ENCODE measurements around the gene AMIGO3. TPM values are rescaled to one million over a fixed set of nuclear protein-coding genes. Genes with fewer than 3 reads are reported as not detected.
"Not testable (repeated sequence)": the region's sequence is repeated elsewhere in the genome, so short reads cannot be mapped to it uniquely, and the experiment has no call there.

The AMIGO3 gene
- total and polyA plus RNA-seq, 3 experiments from 2014 or later, result 0.15 to 1.5 (median 0.31) TPM

GRCh38 chr3:49694409-49695070, 24.9 kb downstream of the AMIGO3 start:
- H3K9me3 Mint-ChIP-seq; H3K27me3 Mint-ChIP-seq; H3K27me3 ChIP-seq (ENCODE audit: insufficient read depth, low read length, poor library complexity, severe bottlenecking); H3K27ac ChIP-seq (ENCODE audit: low read depth, low read length); H3K9me3 ChIP-seq (ENCODE audit: low read length); H3K4me3 Mint-ChIP-seq; H3K36me3 ChIP-seq (ENCODE audit: insufficient read depth, low read length); H3K4me3 ChIP-seq (ENCODE audit: low read length); POLR2A ChIA-PET; DNase-seq: not testable (repeated sequence)
- H3K4me1 Mint-ChIP-seq, result peaks cover 27 to 36% (median 30%) of the 10 kb centered on the region in 3 donors
- H3K27ac Mint-ChIP-seq, result peak overlapping the region in 2 of 8 donors; percentile 41 to 69
- H3K4me1 ChIP-seq (ENCODE audit: insufficient read depth, low read length), result peaks cover 14% of the 10 kb centered on the region
- CTCF ChIA-PET, result interaction anchor here (1.3 kb wide), 1 partner anchor 155 kb away, joined by 4 read pairs; no protein-coding TSS in a partner anchor
- H3K36me3 Mint-ChIP-seq, result peaks cover 0 to 32% (median 1%) of the 10 kb centered on the region in 3 donors

GRCh38 chr3:49691481-49691880, 28.0 kb downstream of the AMIGO3 start:
- POLR2A ChIA-PET, result interaction anchor here (0.6 kb wide), 1 partner anchor 348 kb away, joined by 8 read pairs; no protein-coding TSS in a partner anchor

GRCh38 chr3:49690856-49691255, 28.6 kb downstream of the AMIGO3 start:
- H3K9me3 Mint-ChIP-seq; H3K27ac ChIP-seq (ENCODE audit: low read depth, low read length); H3K9me3 ChIP-seq (ENCODE audit: low read length); H3K36me3 ChIP-seq (ENCODE audit: insufficient read depth, low read length); DNase-seq; H3K27me3 Mint-ChIP-seq; POLR2A ChIA-PET; H3K4me3 ChIP-seq (ENCODE audit: low read length); CTCF ChIA-PET; H3K27me3 ChIP-seq (ENCODE audit: insufficient read depth, low read length, poor library complexity, severe bottlenecking): not testable (repeated sequence)
- Mint-ChIP-seq H3K27ac (peak overlapping the region in 4 of 8 donors; percentile 22 to 95 (median 66)), H3K4me1 (peaks cover 35 to 63% (median 41%) of the 10 kb centered on the region in 3 donors), H3K4me3 (peak overlapping the region; percentile 94 to 98 (median 97)), H3K36me3 (peaks cover 0 to 14% (median 1%) of the 10 kb centered on the region in 3 donors)
- peaks cover 20% of the 10 kb centered on the region for H3K4me1 ChIP-seq (ENCODE audit: insufficient read depth, low read length)

More at GRCh38 chr3:49691481-49691880, 28.0 kb downstream of the AMIGO3 start:
- H3K9me3 Mint-ChIP-seq; H3K27ac ChIP-seq (ENCODE audit: low read depth, low read length); H3K4me3 ChIP-seq (ENCODE audit: low read length); H3K27me3 Mint-ChIP-seq; H3K36me3 ChIP-seq (ENCODE audit: insufficient read depth, low read length); DNase-seq; CTCF ChIA-PET; H3K9me3 ChIP-seq (ENCODE audit: low read length); H3K27me3 ChIP-seq (ENCODE audit: insufficient read depth, low read length, poor library complexity, severe bottlenecking): not testable (repeated sequence)
- peaks cover 0 to 14% (median 1%) of the 10 kb centered on the region in 3 donors for H3K36me3 Mint-ChIP-seq
- H3K4me1 ChIP-seq (ENCODE audit: insufficient read depth, low read length), result peaks cover 20% of the 10 kb centered on the region
- peaks cover 35 to 57% (median 41%) of the 10 kb centered on the region in 3 donors for H3K4me1 Mint-ChIP-seq
- peak overlapping the region in 6 of 7 donors; percentile 78 to 97 (median 96) for H3K4me3 Mint-ChIP-seq
- peak overlapping the region in 2 of 8 donors; percentile 9 to 95 for H3K27ac Mint-ChIP-seq

GRCh38 chr3:49689908-49690624, 29.4 kb downstream of the AMIGO3 start:
- H3K9me3 ChIP-seq (ENCODE audit: low read length); H3K9me3 Mint-ChIP-seq; H3K27me3 Mint-ChIP-seq; CTCF ChIA-PET; H3K36me3 ChIP-seq (ENCODE audit: insufficient read depth, low read length); POLR2A ChIA-PET; DNase-seq; H3K27me3 ChIP-seq (ENCODE audit: insufficient read depth, low read length, poor library complexity, severe bottlenecking): not testable (repeated sequence)
- Mint-ChIP-seq H3K27ac (peak overlapping the region in 7 of 8 donors; percentile 77 to 99 (median 96)), H3K36me3 (peaks cover 0 to 14% (median 1%) of the 10 kb centered on the region in 3 donors), H3K4me1 (peaks cover 35 to 67% (median 41%) of the 10 kb centered on the region in 3 donors), H3K4me3 (peak overlapping the region; percentile 94 to 98 (median 97))
- peak overlapping the region; percentile 97 for H3K4me3 ChIP-seq (ENCODE audit: low read length)
- peaks cover 20% of the 10 kb centered on the region for H3K4me1 ChIP-seq (ENCODE audit: insufficient read depth, low read length)
- peak overlapping the region; percentile 76 for H3K27ac ChIP-seq (ENCODE audit: low read depth, low read length)

- Histone ChIP-seq H3K27ac (ENCODE audit: low read depth, low read length) (peak within 1 kb of the TSS; percentile 76), H3K27me3 (ENCODE audit: insufficient read depth, low read length, poor library complexity, severe bottlenecking) (no peaks in the 10 kb centered on the region), H3K9me3 (ENCODE audit: low read length) (no peaks in the 10 kb centered on the region), H3K4me1 (ENCODE audit: insufficient read depth, low read length) (peaks cover 20% of the 10 kb centered on the region), H3K4me3 (ENCODE audit: low read length) (peak within 1 kb of the TSS; percentile 97), H3K36me3 (ENCODE audit: insufficient read depth, low read length) (no peaks in the 10 kb centered on the region)
- H3K36me3 Mint-ChIP-seq, result peaks cover 0 to 19% (median 1%) of the 10 kb centered on the region in 3 donors
- peak; percentile 90 to 95 (median 92) for DNase-seq
- H3K27ac Mint-ChIP-seq, result peak within 1 kb of the TSS; percentile 95 to 99 (median 96)
- ChIA-PET POLR2A (no interaction called here), CTCF (interaction anchor here (1.7 kb wide), 1 partner anchor 150 kb away, joined by 4 read pairs; no protein-coding TSS in a partner anchor)
- peaks cover 0 to 5% of the 10 kb centered on the region in 2 donors for H3K27me3 Mint-ChIP-seq
- peak within 1 kb of the TSS; percentile 94 to 98 (median 97) for H3K4me3 Mint-ChIP-seq
- no peaks in the 10 kb centered on the region for H3K9me3 Mint-ChIP-seq
- H3K4me1 Mint-ChIP-seq, result peaks cover 34 to 66% (median 41%) of the 10 kb centered on the region in 3 donors
These were observed 30.2 kb downstream of the AMIGO3 start, which contains the start of the genes MST1 and RNF123 for GRCh38 chr3:49689046-49689907. Gene MST1, minus strand, starts transcription at chr3:49689474. Its CDS starts 783 bp downstream, at chr3:49688691. Gene RNF123, plus strand, starts transcription at chr3:49689557. Its CDS starts 1,609 bp downstream, at chr3:49691166.

GRCh38 chr3:49688338-49689045, 31.0 kb downstream of the AMIGO3 start:
- H3K27me3 Mint-ChIP-seq; H3K27me3 ChIP-seq (ENCODE audit: insufficient read depth, low read length, poor library complexity, severe bottlenecking); DNase-seq; POLR2A ChIA-PET; H3K9me3 ChIP-seq (ENCODE audit: low read length); H3K36me3 ChIP-seq (ENCODE audit: insufficient read depth, low read length); H3K9me3 Mint-ChIP-seq: not testable (repeated sequence)
- CTCF ChIA-PET, result interaction anchor here (1.7 kb wide), 1 partner anchor 149 kb away, joined by 4 read pairs; no protein-coding TSS in a partner anchor
- peak overlapping the region; percentile 94 to 98 (median 97) for H3K4me3 Mint-ChIP-seq
- H3K4me1 Mint-ChIP-seq, result peaks cover 27 to 58% (median 34%) of the 10 kb centered on the region in 3 donors
- H3K4me3 ChIP-seq (ENCODE audit: low read length), result peak overlapping the region; percentile 97
- H3K36me3 Mint-ChIP-seq, result peaks cover 0 to 23% (median 0%) of the 10 kb centered on the region in 3 donors
- peak overlapping the region; percentile 76 for H3K27ac ChIP-seq (ENCODE audit: low read depth, low read length)
- H3K4me1 ChIP-seq (ENCODE audit: insufficient read depth, low read length), result peaks cover 20% of the 10 kb centered on the region
- peak overlapping the region; percentile 95 to 99 (median 96) for H3K27ac Mint-ChIP-seq

- H3K27ac Mint-ChIP-seq, result peak overlapping the region in 2 of 8 donors; percentile 5 to 63
- H3K4me3 Mint-ChIP-seq, result peak overlapping the region in 6 of 7 donors; percentile 26 to 98 (median 90)
- H3K9me3 Mint-ChIP-seq; H3K4me3 ChIP-seq (ENCODE audit: low read length); H3K27ac ChIP-seq (ENCODE audit: low read depth, low read length); DNase-seq; H3K27me3 ChIP-seq (ENCODE audit: insufficient read depth, low read length, poor library complexity, severe bottlenecking); H3K9me3 ChIP-seq (ENCODE audit: low read length); POLR2A ChIA-PET; H3K36me3 ChIP-seq (ENCODE audit: insufficient read depth, low read length); CTCF ChIA-PET; H3K27me3 Mint-ChIP-seq: not testable (repeated sequence)
- peaks cover 0 to 32% (median 2%) of the 10 kb centered on the region in 3 donors for H3K36me3 Mint-ChIP-seq
- peaks cover 20% of the 10 kb centered on the region for H3K4me1 ChIP-seq (ENCODE audit: insufficient read depth, low read length)
- peaks cover 22 to 54% (median 31%) of the 10 kb centered on the region in 3 donors for H3K4me1 Mint-ChIP-seq
These were observed 32.1 kb downstream of the AMIGO3 start for GRCh38 chr3:49687424-49687795.
